Endothelial cell of umbilical vein (primary cell): ENCODE results near the gene CPPED1. TPM values are rescaled to one million over a fixed set of nuclear protein-coding genes. Genes with fewer than 3 reads are reported as not detected.

Experiments used
- BruUV-seq: library from RNA; stranded (reverse); fragments of 400-500 nt; replicated peaks from 2 replicates; lab custom pipeline; 2021; lab: Mats Ljungman, UMichigan
- CTCF ChIA-PET: fragments of 300-600, 350-600 bp; sonication (Branson Sonifier 250); formaldehyde crosslinking; loops from one replicate; lab custom pipeline; 2021; ENCODE audit warnings: antibody characterized with exemption, inconsistent platforms; lab: Charles Lee
- POLR2A ChIA-PET: fragments of 300-600, 350-600 bp; sonication (Branson Sonifier 250); formaldehyde crosslinking; loops from one replicate; lab custom pipeline; 2021; ENCODE audit warnings: antibody characterized with exemption, inconsistent platforms; lab: Charles Lee
- DNase-seq: peaks from one replicate; pipeline ENCODE4 v3.0.0-alpha.2; 2011; ENCODE audit warnings: low read depth, low spot score
- FAIRE-seq: peaks from 2 replicates; lab custom pipeline; 2011; peaks lifted over from hg19 to GRCh38; lab: Jason Lieb, UNC
- H2AFZ ChIP-seq: 2 replicates; pipeline ENCODE4 v1.6.0; 2012; ENCODE audit warnings: low read depth, low read length, control low read depth, inconsistent platforms
- H3K27ac ChIP-seq: 2 replicates; pipeline ENCODE4 v1.5.1; 2011; ENCODE audit warnings: low read depth, mild to moderate bottlenecking, control low read depth, low read length, moderate library complexity; ENCODE audit not compliant: insufficient read depth
- H3K27me3 ChIP-seq, 2 experiments: 2 replicates each; pipeline versions ENCODE4 v1.6.0 to v1.6.1; 2011; ENCODE audit warnings: low read length in 2 of 2, mixed read lengths in 1 of 2; ENCODE audit not compliant: control insufficient read depth in 2 of 2, insufficient read depth in 2 of 2
- H3K36me3 ChIP-seq, 2 experiments: 2 replicates in 1 of 2; 3 replicates in 1 of 2; pipeline ENCODE4 v1.5.1; 2011; ENCODE audit warnings: low read length in 2 of 2, mild to moderate bottlenecking in 1 of 2, moderate library complexity in 1 of 2; ENCODE audit not compliant: control insufficient read depth in 2 of 2, insufficient read depth in 2 of 2; ENCODE audit errors: extremely low read depth in 1 of 2
- H3K4me1 ChIP-seq: 3 replicates; pipeline ENCODE4 v1.5.1; 2011; ENCODE audit warnings: mild to moderate bottlenecking, low read length; ENCODE audit not compliant: control insufficient read depth, insufficient read depth; ENCODE audit errors: extremely low read depth
- H3K4me2 ChIP-seq: 2 replicates; pipeline ENCODE4 v1.6.1; 2011; ENCODE audit warnings: low read length, control low read depth, mixed read lengths; ENCODE audit not compliant: insufficient read depth
- H3K4me3 ChIP-seq, 3 experiments: fragments of 200-600 bp in 1 of 3; sonication (generic), shearing (Covaris generic) in 1 of 3; replicated peaks in 1 of 3; 2 replicates each; pipeline ENCODE4 v1.5.1; 2011 to 2016; ENCODE audit warnings: control low read depth in 3 of 3, low read length in 3 of 3, mild to moderate bottlenecking in 2 of 3, inconsistent platforms in 1 of 3, low read depth in 1 of 3, moderate library complexity in 1 of 3; ENCODE audit not compliant: insufficient read depth in 1 of 3
- H3K79me2 ChIP-seq: 2 replicates; pipeline ENCODE4 v1.6.0; 2012; ENCODE audit warnings: low read length, inconsistent platforms; ENCODE audit not compliant: control insufficient read depth, insufficient read depth
- H3K9ac ChIP-seq: replicated peaks from 2 replicates; pipeline ENCODE3; 2011; ENCODE audit warnings: low read length, control low read depth; ENCODE audit not compliant: insufficient read depth; ENCODE audit errors: extremely low read depth
- H3K9me1 ChIP-seq: replicated peaks from 3 replicates; pipeline ENCODE4 v1.6.0; 2011; ENCODE audit warnings: mild to moderate bottlenecking, low read length; ENCODE audit not compliant: control insufficient read depth, insufficient read depth; ENCODE audit errors: extremely low read depth
- H3K9me3 ChIP-seq: replicated peaks from 2 replicates; pipeline ENCODE4 v1.5.1; 2012; ENCODE audit warnings: low read length, inconsistent platforms; ENCODE audit not compliant: control insufficient read depth, insufficient read depth
- H4K20me1 ChIP-seq: replicated peaks from 2 replicates; pipeline ENCODE3; 2011; ENCODE audit warnings: mild to moderate bottlenecking, low read length; ENCODE audit not compliant: control insufficient read depth, insufficient read depth; ENCODE audit errors: extremely low read depth
- CTCF ChIP-seq, 2 donors: IDR thresholded peaks; 1 replicate in 1 of 2; 2 replicates in 1 of 2; pipeline ENCODE4 v1.5.1; 2011; ENCODE audit warnings: low read length in 2 of 2, mild to moderate bottlenecking in 2 of 2, moderate library complexity in 2 of 2, control low read depth in 1 of 2, inconsistent platforms in 1 of 2, low read depth in 1 of 2; ENCODE audit not compliant: insufficient read depth in 1 of 2; ENCODE audit errors: extremely low read depth in 1 of 2
- EZH2 ChIP-seq: IDR thresholded peaks from 2 replicates; pipeline ENCODE4 v1.6.1; 2012; ENCODE audit warnings: borderline replicate concordance, low read depth, mild to moderate bottlenecking, moderate library complexity, low read length, inconsistent platforms; ENCODE audit not compliant: severe bottlenecking
- FOS ChIP-seq: IDR thresholded peaks from 2 replicates; pipeline ENCODE4 v1.6.1; 2011; ENCODE audit warnings: mild to moderate bottlenecking, low read length, moderate library complexity, borderline replicate concordance; ENCODE audit not compliant: insufficient read depth
- GATA2 ChIP-seq: IDR thresholded peaks from 2 replicates; pipeline ENCODE4 v1.7.0; 2011; ENCODE audit warnings: low read depth, mild to moderate bottlenecking, moderate library complexity, mixed read lengths, low read length; ENCODE audit not compliant: insufficient read length, insufficient read depth
- JUN ChIP-seq: IDR thresholded peaks from 2 replicates; pipeline ENCODE4 v1.6.1; 2011; ENCODE audit warnings: borderline replicate concordance, low read depth; ENCODE audit not compliant: insufficient read length, insufficient read depth
- MAX ChIP-seq: IDR thresholded peaks from 2 replicates; pipeline ENCODE4 v1.6.1; 2011; ENCODE audit not compliant: insufficient read depth, insufficient read length
- MYC ChIP-seq: IDR thresholded peaks from one replicate; pipeline ENCODE4 v1.6.1; 2011; ENCODE audit warnings: mild to moderate bottlenecking, low read depth, low read length
- POLR2A ChIP-seq: IDR thresholded peaks from 2 replicates; pipeline ENCODE4 v1.6.1; 2012; ENCODE audit warnings: low read depth, mild to moderate bottlenecking, control low read depth, low read length
- POLR2AphosphoS5 ChIP-seq: IDR thresholded peaks from 2 replicates; pipeline ENCODE4 v1.6.1; 2012; ENCODE audit warnings: low read depth, mild to moderate bottlenecking, control low read depth, low read length, moderate library complexity; ENCODE audit not compliant: insufficient read depth
- dilution Hi-C: fragments of 300-500 bp; cut with MboI; formaldehyde crosslinking; loops from one replicate; pipeline ENCODE4 v1.15.0; 2019; ENCODE audit warnings: low sequenced_read_pairs; ENCODE audit not compliant: extremely low pct_ligation_motif_present
- intact Hi-C: fragments of 100-400 bp; cut with micrococcal nuclease; formaldehyde crosslinking; loops from one replicate; pipeline ENCODE4 v1.10.0; 2022
- polyA plus RNA-seq, 4 experiments: library from polyadenylated mRNA; depleted of rRNA in 3 of 4; stranded (reverse) in 3 of 4; unstranded in 1 of 4; fragments of >200 nt; gene quantifications; 2 replicates each; pipeline versions ENCODE4 v1.2.1 to v1.2.3, GENCODE V29; 2011 to 2012; ENCODE audit warnings: missing spikeins in 1 of 4
- total RNA-seq: library from RNA; stranded (reverse); gene quantifications from 2 replicates; pipeline ENCODE4 v1.2.3, GENCODE V29; 2021

The CPPED1 gene
- total and polyA plus RNA-seq, 2 donors (not counting 3 experiments of a cell fraction or from before 2014, with no cell fraction given): 27.9 to 59.3 TPM

- intact Hi-C loops (no loop called here), dilution Hi-C loops (no loop called here)
- no peaks in the 10 kb centered on the region for H3K4me1 ChIP-seq
- DNase-seq (no peak), FAIRE-seq (no peak)
- no peak overlapping the region for H3K9ac ChIP-seq
- H3K27ac ChIP-seq: no peak overlapping the region
- no peaks in the 10 kb centered on the region for H3K27me3 ChIP-seq
- no peaks in the 10 kb centered on the region for H3K36me3 ChIP-seq
- no peaks in the 10 kb centered on the region for H3K79me2 ChIP-seq
- H3K9me1 ChIP-seq: no peaks in the 10 kb centered on the region
- no peaks in the 10 kb centered on the region for H4K20me1 ChIP-seq
- no peak overlapping the region for H3K4me2 ChIP-seq
- no peak overlapping the region for H2AFZ ChIP-seq
- H3K4me3 ChIP-seq: no peak overlapping the region
- ChIA-PET CTCF (no interaction called here), POLR2A (no interaction called here)
- H3K9me3 ChIP-seq: no peaks in the 10 kb centered on the region
- BruUV-seq: no TSS peak
- no peak for TF ChIP-seq FOS
- TF ChIP-seq POLR2AphosphoS5: no peak
- no peak for TF ChIP-seq GATA2
- no peak for TF ChIP-seq POLR2A
- TF ChIP-seq MYC: no peak
- no peak for TF ChIP-seq MAX
- TF ChIP-seq EZH2: no peak
- no peak for TF ChIP-seq JUN
- TF ChIP-seq CTCF (IDR thresholded peaks at IDR 0.05; ENCODE audit: extremely low read depth in 1 of 2, insufficient read depth in 1 of 2, low read depth in 1 of 2, low read length in 2 of 2): no peak
These were observed 83.7 kb downstream of the CPPED1 start for GRCh38 chr16:12719972-12720371.
